ENCODE data around the gene CEACAM5.
"Not testable (repeated sequence)": the region's sequence is repeated elsewhere in the genome, so short reads cannot be mapped to it uniquely, and the experiment has no call there.

Gene CEACAM5

DNA sequence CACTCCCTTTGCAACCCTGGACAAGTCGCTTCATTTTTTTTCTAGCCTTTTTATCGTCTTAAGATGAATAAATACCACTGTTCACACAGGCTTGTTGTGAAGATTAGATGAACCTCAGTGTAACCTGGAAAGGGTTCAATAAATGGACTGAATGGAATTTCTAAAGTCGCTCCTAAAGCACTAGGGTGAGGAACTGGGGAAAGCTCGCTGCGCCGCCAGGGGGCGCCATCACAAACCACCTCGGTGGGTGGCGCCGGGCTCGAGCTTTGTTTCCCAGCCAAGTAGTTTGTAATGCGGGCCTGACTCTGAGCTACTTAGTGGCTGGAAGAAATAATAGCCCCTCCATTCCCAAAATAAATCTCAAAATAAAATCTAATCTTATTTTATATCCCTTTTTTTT is 44.7 kb downstream of the CEACAM5 start:
- no peak overlapping the region for H3K4me3 ChIP-seq (replicated peaks; ENCODE audit: low read depth, low read length)
- TF ChIP-seq CTCF (IDR thresholded peaks at IDR 0.05; ENCODE audit: low read length, missing control alignments), result peak; percentile 57
- DNase-seq (ENCODE audit: low read depth), result peak; percentile 22

GRCh38 chr19:41753936-41754529 is 45.6 kb downstream of the CEACAM5 start:
- peak; percentile 26 for DNase-seq (ENCODE audit: low read depth)

DNA sequence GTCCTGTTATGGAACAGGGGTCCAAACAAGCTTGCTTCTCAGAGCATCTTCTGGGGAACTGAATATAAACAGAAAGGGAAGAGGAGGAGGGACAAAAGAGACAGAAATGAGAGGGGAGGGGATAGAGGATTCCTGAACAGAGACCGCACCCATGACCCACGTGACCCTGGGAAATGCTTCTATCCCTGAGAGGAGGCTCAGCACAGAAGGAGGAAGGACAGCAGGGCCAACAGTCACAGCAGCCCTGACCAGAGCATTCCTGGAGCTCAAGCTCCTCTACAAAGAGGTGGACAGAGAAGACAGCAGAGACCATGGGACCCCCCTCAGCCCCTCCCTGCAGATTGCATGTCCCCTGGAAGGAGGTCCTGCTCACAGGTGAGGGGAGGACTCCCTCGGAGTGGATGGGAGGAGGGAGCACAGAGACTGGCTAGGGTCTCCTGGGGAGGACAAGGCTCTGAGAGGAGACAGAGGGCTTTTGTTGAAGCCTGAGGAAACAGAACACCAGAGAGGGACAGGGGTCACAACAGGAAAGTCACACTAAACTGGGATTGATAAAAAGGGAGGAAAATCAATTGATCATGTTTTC is 47.0 kb downstream of the CEACAM5 start, which contains the start of gene CEACAM6:
CEACAM6 (plus strand) TSS at position 203 of the 586 bp plus-strand sequence; CDS start at position 312, 109 bp downstream.
- DNase-seq (ENCODE audit: low read depth), result no peak
- no peak within 1 kb of the TSS for H3K4me3 ChIP-seq (replicated peaks; ENCODE audit: low read depth, low read length)
- no peak for TF ChIP-seq CTCF (IDR thresholded peaks at IDR 0.05; ENCODE audit: low read length, missing control alignments)

More at GRCh38 chr19:41753936-41754529, 45.6 kb downstream of the CEACAM5 start:
- peak; percentile 78 for TF ChIP-seq CTCF (IDR thresholded peaks at IDR 0.05; ENCODE audit: low read length, missing control alignments)
- H3K4me3 ChIP-seq (replicated peaks; ENCODE audit: low read depth, low read length), result no peak overlapping the region

DNA sequence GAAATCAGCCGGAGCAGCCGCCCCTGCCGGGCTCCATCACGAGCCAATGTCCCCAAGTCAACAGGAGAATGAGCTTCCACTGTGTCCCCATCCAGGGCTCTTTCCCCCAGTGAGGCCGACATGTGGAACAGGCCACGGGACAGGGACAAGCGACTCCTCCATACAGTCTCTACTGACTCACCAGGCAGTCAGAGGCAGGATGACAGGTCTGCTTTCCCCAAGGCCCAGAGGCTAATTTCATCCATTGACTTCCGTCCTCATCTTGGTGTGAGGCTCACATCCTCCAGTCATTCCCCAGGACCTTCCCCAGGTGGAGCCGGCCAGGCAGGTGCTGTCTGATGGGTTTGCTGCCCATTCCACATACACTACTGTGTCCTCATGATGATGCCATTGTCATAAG is 50.4 kb downstream of the CEACAM5 start:
- DNase-seq (ENCODE audit: low read depth), result no peak
- no peak for TF ChIP-seq CTCF (IDR thresholded peaks at IDR 0.05; ENCODE audit: low read length, missing control alignments)
- no peak overlapping the region for H3K4me3 ChIP-seq (replicated peaks; ENCODE audit: low read depth, low read length)

DNA sequence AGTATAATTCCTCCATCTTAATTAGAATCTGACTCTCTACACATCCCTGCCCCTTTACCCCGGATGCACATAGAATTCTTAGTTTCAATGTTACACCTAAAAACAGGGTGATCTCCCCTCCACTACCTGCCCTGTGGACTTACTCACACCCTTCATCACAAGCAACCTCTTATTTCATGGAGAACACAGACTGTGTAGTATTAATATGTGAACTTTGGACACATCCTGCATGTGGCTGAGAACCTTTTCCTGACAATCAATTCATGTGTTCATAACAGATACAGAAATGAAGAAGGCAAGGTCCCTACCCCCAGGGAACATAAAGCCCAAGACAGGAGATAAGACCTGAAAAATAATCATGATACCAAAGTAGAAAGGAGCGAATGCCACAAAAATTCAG is 58.7 kb downstream of the CEACAM5 start:
- no peak overlapping the region for H3K4me3 ChIP-seq (replicated peaks; ENCODE audit: low read depth, low read length)
- DNase-seq (ENCODE audit: low read depth), result no peak
- no peak for TF ChIP-seq CTCF (IDR thresholded peaks at IDR 0.05; ENCODE audit: low read length, missing control alignments)

- not testable (repeated sequence) for DNase-seq (ENCODE audit: low read depth); H3K4me3 ChIP-seq (replicated peaks; ENCODE audit: low read depth, low read length)
Measured at GRCh38 chr19:41768105-41768504, 59.7 kb downstream of the CEACAM5 start.

GRCh38 chr19:41769608-41770007 is 61.2 kb downstream of the CEACAM5 start:
- H3K4me3 ChIP-seq (replicated peaks; ENCODE audit: low read depth, low read length), result no peak overlapping the region
- no peak for TF ChIP-seq CTCF (IDR thresholded peaks at IDR 0.05; ENCODE audit: low read length, missing control alignments)
- no peak for DNase-seq (ENCODE audit: low read depth)

All from fibroblast of pulmonary artery (primary cell).